GM12874 (cell line): ENCODE measurements around the gene PHF12.

Experiments used
- CTCF ChIP-seq: IDR thresholded peaks from 2 replicates; pipeline ENCODE4 v1.5.1; 2011; ENCODE audit warnings: low read depth, mild to moderate bottlenecking, control low read depth, low read length, moderate library complexity; ENCODE audit not compliant: insufficient read depth

The PHF12 gene

GRCh38 chr17:28906706-28907438 lies 44.4 kb downstream of the PHF12 start:
- TF ChIP-seq CTCF: no peak

- TF ChIP-seq CTCF: no peak
Measured at GRCh38 chr17:28906276-28906675, 45.0 kb downstream of the PHF12 start.

- TF ChIP-seq CTCF: no peak
Measured at GRCh38 chr17:28904800-28905199, 46.5 kb downstream of the PHF12 start.

GRCh38 chr17:28902819-28903545 lies 48.3 kb downstream of the PHF12 start, which contains the start of gene DHRS13:
TSS of gene DHRS13 (minus strand) at chr17:28903079. CDS start at chr17:28902944, 135 bp downstream.
- TF ChIP-seq CTCF: peak; percentile 99

GRCh38 chr17:28901866-28902818 lies 49.2 kb downstream of the PHF12 start:
- TF ChIP-seq CTCF: no peak

GRCh38 chr17:28900986-28901726 lies 50.2 kb downstream of the PHF12 start:
- TF ChIP-seq CTCF: no peak
